GM12892 (cell line): ENCODE measurements around the gene PTPN11.

Experiments
- POLR2A ChIP-seq: IDR thresholded peaks from 2 replicates; pipeline ENCODE4 v1.6.1; 2011; ENCODE audit warnings: low read depth, low read length, control low read depth
- POLR2AphosphoS5 ChIP-seq: IDR thresholded peaks from 2 replicates; pipeline ENCODE4 v1.6.1; 2011; ENCODE audit warnings: low read depth, low read length, control low read depth
- TAF1 ChIP-seq: IDR thresholded peaks from 2 replicates; pipeline ENCODE4 v1.6.1; 2011; ENCODE audit warnings: low read depth, mild to moderate bottlenecking, control low read depth, low read length, borderline replicate concordance

DNA sequence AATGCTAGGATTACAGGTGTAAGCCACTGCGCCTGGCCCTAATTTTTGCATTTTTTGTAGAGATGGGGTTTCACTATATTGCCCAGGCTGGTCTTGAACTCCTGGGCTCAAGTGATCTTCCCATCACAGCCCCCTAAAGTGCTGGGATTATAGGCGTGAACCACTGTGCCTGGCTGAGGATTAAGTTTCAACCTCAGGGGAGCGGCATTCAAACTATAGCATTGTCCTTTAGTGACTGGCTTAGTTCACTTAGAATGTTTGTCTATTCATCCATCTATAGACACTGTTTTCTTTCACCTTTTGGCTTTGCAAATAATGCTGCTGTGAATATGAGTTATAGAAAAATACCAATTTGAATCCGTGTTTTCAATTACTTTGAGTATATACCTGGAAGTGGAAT lies 25.2 kb downstream of the PTPN11 start:
- TF ChIP-seq POLR2A (no peak), POLR2AphosphoS5 (no peak), TAF1 (no peak)
